H1 (cell line): Measurements from ENCODE around the gene PEPD.

Source experiments
- RFX5 ChIP-seq: IDR thresholded peaks from 2 replicates; pipeline ENCODE4 v1.6.1; 2011; ENCODE audit warnings: low read depth, low read length, improper control_type of control experiment, borderline replicate concordance
- SIN3A ChIP-seq, 2 experiments: IDR thresholded peaks in 1 of 2; conservative IDR thresholded peaks in 1 of 2; 2 replicates each; pipeline ENCODE4 v1.6.1; 2011 to 2012; ENCODE audit warnings: low read length in 2 of 2, improper control_type of control experiment in 1 of 2, low read depth in 1 of 2, mild to moderate bottlenecking in 1 of 2
- TAF1 ChIP-seq: IDR thresholded peaks from 2 replicates; pipeline ENCODE4 v1.6.1; 2011; ENCODE audit warnings: mild to moderate bottlenecking, low read depth, low read length
- USF2 ChIP-seq: IDR thresholded peaks from 2 replicates; pipeline ENCODE4 v1.6.1; 2011; ENCODE audit warnings: low read length, improper control_type of control experiment
- TF ChIP-seq, protein P1 (sequence below): IDR thresholded peaks from 2 replicates; pipeline ENCODE4 v1.6.1; 2012; ENCODE audit warnings: low read length, inconsistent platforms
- TF ChIP-seq, protein P2 (sequence below), 3 experiments: IDR thresholded peaks; 1 replicate in 2 of 3; 2 replicates in 1 of 3; pipeline versions ENCODE4 v1.5.1 to v1.6.1; 2011; ENCODE audit warnings: low read length in 3 of 3, mild to moderate bottlenecking in 3 of 3, inconsistent platforms in 2 of 3, low read depth in 1 of 3, moderate library complexity in 1 of 3; ENCODE audit not compliant: insufficient read depth in 1 of 3; ENCODE audit errors: control extremely low read depth in 1 of 3

DNA sequence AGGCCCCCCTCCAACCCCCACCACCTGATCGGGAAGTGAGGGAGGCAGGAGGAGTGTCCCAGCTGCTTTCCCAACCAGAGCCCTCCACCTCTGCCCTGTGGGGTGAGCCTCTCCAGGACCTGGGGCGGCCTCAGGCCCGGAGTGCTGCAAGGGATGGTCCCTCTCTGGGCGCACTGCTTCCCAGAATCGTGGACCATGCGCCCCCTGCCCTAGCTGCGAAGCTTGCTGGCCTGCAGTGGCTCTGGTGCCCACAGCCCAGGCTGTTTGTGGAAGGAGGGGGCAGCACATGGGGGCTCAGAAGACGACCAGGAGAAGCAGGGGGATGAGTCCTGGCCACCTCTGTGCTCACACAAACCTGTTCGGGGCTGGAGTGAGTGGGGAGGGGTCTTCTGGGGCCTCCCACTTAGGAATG, 114.4 kb downstream of the PEPD start:
- TF ChIP-seq USF2 (no peak; the same call in 1 of the 2 replicates), RFX5 (no peak), SIN3A (conservative IDR thresholded peaks at IDR 0.05 in 1 of 2, IDR thresholded peaks at IDR 0.05 in 1 of 2; ENCODE audit: low read depth in 1 of 2, low read length in 2 of 2) (no peak), TAF1 (no peak)
- TF ChIP-seq, protein P1, sequence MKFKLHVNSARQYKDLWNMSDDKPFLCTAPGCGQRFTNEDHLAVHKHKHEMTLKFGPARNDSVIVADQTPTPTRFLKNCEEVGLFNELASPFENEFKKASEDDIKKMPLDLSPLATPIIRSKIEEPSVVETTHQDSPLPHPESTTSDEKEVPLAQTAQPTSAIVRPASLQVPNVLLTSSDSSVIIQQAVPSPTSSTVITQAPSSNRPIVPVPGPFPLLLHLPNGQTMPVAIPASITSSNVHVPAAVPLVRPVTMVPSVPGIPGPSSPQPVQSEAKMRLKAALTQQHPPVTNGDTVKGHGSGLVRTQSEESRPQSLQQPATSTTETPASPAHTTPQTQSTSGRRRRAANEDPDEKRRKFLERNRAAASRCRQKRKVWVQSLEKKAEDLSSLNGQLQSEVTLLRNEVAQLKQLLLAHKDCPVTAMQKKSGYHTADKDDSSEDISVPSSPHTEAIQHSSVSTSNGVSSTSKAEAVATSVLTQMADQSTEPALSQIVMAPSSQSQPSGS: no peak
- TF ChIP-seq, protein P2, sequence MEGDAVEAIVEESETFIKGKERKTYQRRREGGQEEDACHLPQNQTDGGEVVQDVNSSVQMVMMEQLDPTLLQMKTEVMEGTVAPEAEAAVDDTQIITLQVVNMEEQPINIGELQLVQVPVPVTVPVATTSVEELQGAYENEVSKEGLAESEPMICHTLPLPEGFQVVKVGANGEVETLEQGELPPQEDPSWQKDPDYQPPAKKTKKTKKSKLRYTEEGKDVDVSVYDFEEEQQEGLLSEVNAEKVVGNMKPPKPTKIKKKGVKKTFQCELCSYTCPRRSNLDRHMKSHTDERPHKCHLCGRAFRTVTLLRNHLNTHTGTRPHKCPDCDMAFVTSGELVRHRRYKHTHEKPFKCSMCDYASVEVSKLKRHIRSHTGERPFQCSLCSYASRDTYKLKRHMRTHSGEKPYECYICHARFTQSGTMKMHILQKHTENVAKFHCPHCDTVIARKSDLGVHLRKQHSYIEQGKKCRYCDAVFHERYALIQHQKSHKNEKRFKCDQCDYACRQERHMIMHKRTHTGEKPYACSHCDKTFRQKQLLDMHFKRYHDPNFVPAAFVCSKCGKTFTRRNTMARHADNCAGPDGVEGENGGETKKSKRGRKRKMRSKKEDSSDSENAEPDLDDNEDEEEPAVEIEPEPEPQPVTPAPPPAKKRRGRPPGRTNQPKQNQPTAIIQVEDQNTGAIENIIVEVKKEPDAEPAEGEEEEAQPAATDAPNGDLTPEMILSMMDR (IDR thresholded peaks at IDR 0.05; ENCODE audit: control extremely low read depth in 1 of 3, insufficient read depth in 1 of 3, low read depth in 1 of 3, low read length in 3 of 3): peak in 1 of 3 experiments; percentile 20; a peak in 1 of 4 replicates
